Aorta (tissue), 5 donors: ENCODE data around the gene MYO7A. TPM values are rescaled to one million over a fixed set of nuclear protein-coding genes. Genes with fewer than 3 reads are reported as not detected.

Experiments
- ATAC-seq: fragments of 200-7000 bp; cut with Tn5 transposase; one replicate; pipeline ENCODE4 v1.9.1; 2022; ENCODE audit warnings: moderate library complexity; ENCODE audit not compliant: low FRiP score
- DNase-seq, 2 donors: peaks; one replicate each; pipeline ENCODE4 v3.0.0-alpha.2; 2020
- H3K27ac ChIP-seq, 2 donors: one replicate each; pipeline ENCODE4 v1.5.1; 2013; ENCODE audit warnings: low read length in 2 of 2, mild to moderate bottlenecking in 2 of 2, moderate library complexity in 2 of 2, control low read depth in 1 of 2, inconsistent platforms in 1 of 2, low read depth in 1 of 2
- H3K27me3 ChIP-seq, 2 donors: one replicate each; pipeline ENCODE4 v1.6.1; 2013; ENCODE audit warnings: control low read depth in 1 of 2, low read length in 1 of 2, mild to moderate bottlenecking in 1 of 2, moderate library complexity in 1 of 2; ENCODE audit not compliant: insufficient read depth in 2 of 2, control insufficient read depth in 1 of 2
- H3K36me3 ChIP-seq, 2 donors: one replicate each; pipeline ENCODE4 v1.6.1; 2013; ENCODE audit warnings: control low read depth in 1 of 2, low read length in 1 of 2, mild to moderate bottlenecking in 1 of 2; ENCODE audit not compliant: insufficient read depth in 2 of 2, control insufficient read depth in 1 of 2
- H3K4me1 ChIP-seq, 2 donors: one replicate each; pipeline ENCODE4 v1.6.1; 2013; ENCODE audit warnings: low read length in 2 of 2, control low read depth in 1 of 2, mild to moderate bottlenecking in 1 of 2, moderate library complexity in 1 of 2; ENCODE audit not compliant: insufficient read depth in 2 of 2, control insufficient read depth in 1 of 2
- H3K4me3 ChIP-seq, 2 donors: one replicate each; pipeline ENCODE4 v1.5.1; 2013; ENCODE audit warnings: low read length in 2 of 2, control low read depth in 1 of 2, mild to moderate bottlenecking in 1 of 2
- H3K9me3 ChIP-seq: one replicate; pipeline ENCODE4 v1.6.1; 2013; ENCODE audit warnings: mild to moderate bottlenecking, low read length; ENCODE audit not compliant: control insufficient read depth
- WGBS, 2 donors: extraction: QIAGEN DNeasy Blood & Tissue Kit; methylation state at CpG; one replicate each; pipeline ENCODE4 v1.1.7; 2013; 5-methylcytosine and 5-hydroxymethylcytosine counted together
- intact Hi-C, 2 donors: fragments of 100-400 bp; cut with DNase I; formaldehyde crosslinking; loops; one replicate each; pipeline versions ENCODE4 v1.14.2 to v1.15.0; 2022
- polyA plus RNA-seq, 2 donors: library from polyadenylated mRNA; stranded (reverse); fragments of 200-250 nt; gene quantifications; one replicate each; pipeline ENCODE4 v1.2.3, GENCODE V29; 2013
- total RNA-seq, 2 donors: library from RNA; stranded (reverse); fragmentation: NEBNext Ultra II Directional; extraction: Animal tissue kit (Norgen Biotek cat#: 25700); gene quantifications; one replicate each; pipeline ENCODE4 v1.2.1, GENCODE V29; 2021
- donor health status: healthy with polysubstance abuse.
- donor health status: Bipolar disorder and iron deficiency.
- donor health status: DM: no; HTN: no; CAD: no.
- donor health status: DM: no; HTN: no; CAD: no.
- donor health status: DM: yes; HTN: yes; CAD: no.

Gene MYO7A
- total and polyA plus RNA-seq, 4 donors: 1.9 to 27.9 (median 6.9) TPM

DNA sequence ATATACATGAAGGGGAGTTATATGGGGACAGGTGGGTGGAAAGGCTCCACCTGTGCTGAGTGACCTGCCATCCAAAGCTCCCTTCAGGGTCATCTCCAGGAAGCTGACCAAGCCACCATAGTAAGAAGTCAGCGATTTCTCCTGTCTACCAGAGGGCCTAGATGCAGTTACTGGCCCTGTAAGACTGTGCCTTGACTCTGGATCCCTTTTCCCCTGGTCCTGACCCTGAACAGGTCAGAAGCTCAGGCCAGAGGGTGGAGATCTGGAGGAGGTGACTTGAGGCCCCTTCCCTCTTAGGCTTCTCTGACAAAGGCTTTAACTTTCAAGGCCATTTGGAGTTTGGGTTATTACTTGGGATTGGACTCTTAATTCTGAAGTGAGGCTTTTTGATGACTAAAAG is 103.8 kb downstream of the MYO7A start:
- Histone ChIP-seq H3K4me1 (no peaks in the 10 kb centered on the region), H3K4me3 (no peak overlapping the region), H3K36me3 (no peaks in the 10 kb centered on the region), H3K27me3 (peaks cover 0 to 3% of the 10 kb centered on the region in 2 donors), H3K9me3 (peaks cover 2% of the 10 kb centered on the region), H3K27ac (no peak overlapping the region)
- no peak for ATAC-seq
- DNase-seq: no peak
- intact Hi-C loops: no loop called here
- 85 to 92% methylated on average over 1 of the region's 1 CpG for WGBS, 2 donors

DNA sequence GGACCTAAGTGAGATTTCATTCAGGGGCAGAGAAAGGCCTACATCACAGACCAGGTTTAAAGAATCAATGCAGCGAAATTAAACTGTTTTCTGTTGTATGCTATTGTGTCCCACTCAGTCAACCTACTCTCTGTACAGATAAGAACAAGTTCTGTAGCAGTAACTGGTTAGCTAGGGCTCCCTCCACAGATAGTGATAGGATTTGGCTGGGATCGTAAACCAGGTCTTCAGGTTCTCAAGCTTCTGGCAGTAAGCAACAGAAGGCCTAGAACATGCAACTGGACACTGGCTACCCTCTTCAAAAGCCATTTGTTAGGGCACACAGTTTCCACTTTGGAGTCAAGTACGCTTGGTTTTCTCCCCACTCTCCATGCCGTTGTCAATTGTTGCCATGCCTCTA is 104.2 kb downstream of the MYO7A start:
- intact Hi-C loops: no loop called here
- H3K27me3 ChIP-seq: peaks cover 0 to 2% of the 10 kb centered on the region in 2 donors
- 94% methylated on average over 4 of the region's 4 CpGs for WGBS, 2 donors
- H3K27ac ChIP-seq: no peak overlapping the region
- no peaks in the 10 kb centered on the region for H3K9me3 ChIP-seq
- no peak overlapping the region for H3K4me3 ChIP-seq
- no peak for ATAC-seq
- H3K4me1 ChIP-seq: no peaks in the 10 kb centered on the region
- no peaks in the 10 kb centered on the region for H3K36me3 ChIP-seq
- DNase-seq: no peak

DNA sequence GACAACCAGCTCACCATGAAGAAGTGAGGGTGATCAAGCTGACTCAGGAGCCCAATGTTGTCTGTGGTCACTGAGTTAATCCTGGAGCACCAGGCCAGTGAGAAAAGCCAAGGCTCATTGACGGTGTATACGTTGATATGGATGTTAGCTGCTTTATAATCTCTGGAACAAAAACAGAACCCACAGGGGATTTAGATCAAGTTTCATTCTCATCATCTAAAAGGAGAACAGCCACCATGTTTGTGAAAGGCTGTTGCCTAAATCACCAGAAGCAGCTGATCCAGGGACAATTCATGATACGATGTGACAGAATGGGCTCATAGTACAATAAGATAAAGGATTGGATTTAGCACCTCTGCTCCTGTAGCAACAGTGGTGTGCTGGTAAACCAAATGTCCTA is 105.0 kb downstream of the MYO7A start:
- intact Hi-C loops: no loop called here
- Histone ChIP-seq H3K4me3 (no peak overlapping the region), H3K27me3 (no peaks in the 10 kb centered on the region), H3K27ac (no peak overlapping the region), H3K9me3 (no peaks in the 10 kb centered on the region), H3K4me1 (no peaks in the 10 kb centered on the region), H3K36me3 (no peaks in the 10 kb centered on the region)
- DNase-seq (no peak), ATAC-seq (no peak)
- 89 to 90% methylated on average over 3 of the region's 3 CpGs for WGBS, 2 donors

GRCh38 chr11:77236901-77237300 is 108.9 kb downstream of the MYO7A start:
- H3K27ac ChIP-seq: no peak overlapping the region

GRCh38 chr11:77244277-77245027 is 116.4 kb downstream of the MYO7A start:
- ATAC-seq: peak; percentile 44
- no peaks in the 10 kb centered on the region for H3K9me3 ChIP-seq

More at GRCh38 chr11:77236901-77237300, 108.9 kb downstream of the MYO7A start:
- Histone ChIP-seq H3K4me3 (no peak overlapping the region), H3K36me3 (no peaks in the 10 kb centered on the region), H3K27me3 (no peaks in the 10 kb centered on the region), H3K4me1 (no peaks in the 10 kb centered on the region), H3K9me3 (no peaks in the 10 kb centered on the region)
- DNase-seq (no peak), ATAC-seq (no peak)
- intact Hi-C loops: no loop called here

GRCh38 chr11:77249427-77249826 is 121.4 kb downstream of the MYO7A start:
- DNase-seq: no peak
- Histone ChIP-seq H3K36me3 (no peaks in the 10 kb centered on the region), H3K4me3 (no peak overlapping the region), H3K27ac (no peak overlapping the region), H3K27me3 (peaks cover 0 to 2% of the 10 kb centered on the region in 2 donors), H3K9me3 (no peaks in the 10 kb centered on the region), H3K4me1 (no peaks in the 10 kb centered on the region)
- 75% methylated on average over 3 of the region's 3 CpGs for WGBS, 2 donors
- ATAC-seq: no peak
- intact Hi-C loops: no loop called here

More at GRCh38 chr11:77244277-77245027, 116.4 kb downstream of the MYO7A start:
- intact Hi-C loops: no loop called here
- DNase-seq: no peak
- Histone ChIP-seq H3K4me3 (no peak overlapping the region), H3K4me1 (no peaks in the 10 kb centered on the region), H3K27ac (no peak overlapping the region), H3K36me3 (no peaks in the 10 kb centered on the region), H3K27me3 (no peaks in the 10 kb centered on the region)
- WGBS, 2 donors: 85 to 90% methylated on average over 7 of the region's 7 CpGs

DNA sequence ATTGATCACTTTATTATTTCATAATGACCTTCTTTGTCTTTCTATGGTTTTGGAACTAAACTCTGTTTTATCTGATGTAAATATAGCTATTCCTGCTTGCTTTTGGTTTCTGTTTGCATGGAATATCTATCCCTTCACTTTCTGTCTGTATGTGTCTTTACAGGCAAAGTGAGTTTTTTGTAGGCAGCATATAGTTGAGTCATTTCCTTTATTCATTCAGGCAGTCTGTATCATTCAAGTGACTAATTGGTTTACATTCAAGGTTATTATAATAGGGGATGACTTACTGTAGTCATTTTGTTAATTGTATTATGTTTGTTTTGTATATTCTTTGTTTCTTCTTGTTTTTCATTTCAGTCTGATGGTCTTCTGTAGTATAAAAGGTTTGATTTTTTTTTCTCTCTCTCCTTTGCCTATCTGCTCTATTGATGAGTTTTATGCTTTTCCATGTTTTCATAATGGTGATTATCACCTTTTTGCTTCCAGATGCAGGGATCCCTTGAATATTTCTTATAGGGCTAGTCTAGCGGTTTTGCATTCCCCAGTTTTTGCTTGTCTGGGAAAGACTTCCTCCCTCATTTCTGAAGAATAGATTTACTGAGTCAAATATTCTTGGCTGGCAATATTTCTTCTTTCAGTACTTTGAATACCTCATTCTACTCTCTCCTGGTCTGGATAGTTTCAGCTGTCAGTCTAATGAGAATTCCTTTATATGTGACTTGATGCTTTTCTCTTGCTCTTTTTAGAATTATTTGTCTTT is 123.0 kb downstream of the MYO7A start:
- H3K36me3 ChIP-seq: no peaks in the 10 kb centered on the region

GRCh38 chr11:77252555-77253270 is 124.7 kb downstream of the MYO7A start:
- DNase-seq (no peak), ATAC-seq (no peak)
- peaks cover 0 to 2% of the 10 kb centered on the region in 2 donors for H3K27me3 ChIP-seq
- H3K4me3 ChIP-seq: no peak overlapping the region
- H3K27ac ChIP-seq: no peak overlapping the region
- no peaks in the 10 kb centered on the region for H3K4me1 ChIP-seq
- no peaks in the 10 kb centered on the region for H3K36me3 ChIP-seq
- H3K9me3 ChIP-seq: no peaks in the 10 kb centered on the region
- WGBS, 2 donors: 83 to 86% methylated on average over 3 of the region's 3 CpGs
- intact Hi-C loops: no loop called here

More for the DNA sequence above, 123.0 kb downstream of the MYO7A start:
- Histone ChIP-seq H3K27ac (no peak overlapping the region), H3K4me1 (no peaks in the 10 kb centered on the region), H3K27me3 (peaks cover 0 to 2% of the 10 kb centered on the region in 2 donors), H3K9me3 (no peaks in the 10 kb centered on the region), H3K4me3 (no peak overlapping the region)
- intact Hi-C loops: no loop called here
- 75 to 79% methylated on average over 1 of the region's 1 CpG for WGBS, 2 donors
- ATAC-seq (no peak), DNase-seq (no peak)
